GM21723 (cell line): Measurements from ENCODE around the gene RND1.
"Not testable (repeated sequence)": the region's sequence is repeated elsewhere in the genome, so short reads cannot be mapped to it uniquely, and the experiment has no call there.

Experiments
- ATAC-seq: cut with Tn5 transposase; IDR thresholded peaks from one replicate; pipeline ENCODE4 v1.9.1; 2021; ENCODE audit warnings: mild to moderate bottlenecking, moderate library complexity; ENCODE audit not compliant: unreplicated experiment

Gene RND1

GRCh38 chr12:48869191-48869590, 3.5 kb upstream of the RND1 start:
- ATAC-seq: no peak

- no peak for ATAC-seq
Observed at GRCh38 chr12:48868451-48868850, 2.8 kb upstream of the RND1 start.

- ATAC-seq: no peak
Observed at GRCh38 chr12:48866052-48866711, 512 bp upstream of the RND1 start.

- no peak for ATAC-seq
Observed at GRCh38 chr12:48863291-48863690, 2.4 kb downstream of the RND1 start.

- ATAC-seq: no peak
Observed at GRCh38 chr12:48862760-48863159, 2.9 kb downstream of the RND1 start.

- ATAC-seq: no peak
Observed at GRCh38 chr12:48861111-48861510, 4.6 kb downstream of the RND1 start.

- not testable (repeated sequence) for ATAC-seq
Observed at GRCh38 chr12:48860236-48860635, 5.4 kb downstream of the RND1 start.

GRCh38 chr12:48859607-48860006, 6.1 kb downstream of the RND1 start:
- no peak for ATAC-seq

- ATAC-seq: no peak
Observed at GRCh38 chr12:48858043-48858442, 7.6 kb downstream of the RND1 start.

GRCh38 chr12:48857278-48857994, 8.2 kb downstream of the RND1 start:
- ATAC-seq: no peak

- no peak for ATAC-seq
Observed at GRCh38 chr12:48856379-48856778, 9.3 kb downstream of the RND1 start.

- not testable (repeated sequence) for ATAC-seq
Observed at GRCh38 chr12:48854932-48855331, 10.7 kb downstream of the RND1 start.

- ATAC-seq: no peak
Observed at GRCh38 chr12:48854488-48854887, 11.2 kb downstream of the RND1 start.

GRCh38 chr12:48852734-48853688, 12.7 kb downstream of the RND1 start:
- ATAC-seq: peak; percentile 52

GRCh38 chr12:48851883-48852733, 13.6 kb downstream of the RND1 start, which contains the start of gene DDX23:
TSS of gene DDX23 (minus strand) at chr12:48852163. CDS start at chr12:48845782, 6,381 bp downstream.
- ATAC-seq: peak; percentile 93

- ATAC-seq: not testable (repeated sequence)
Observed at GRCh38 chr12:48842021-48842420, 23.6 kb downstream of the RND1 start.

- ATAC-seq: no peak
Observed at GRCh38 chr12:48838048-48838447, 27.6 kb downstream of the RND1 start.

GRCh38 chr12:48832321-48833060, 33.2 kb downstream of the RND1 start:
- ATAC-seq: no peak

GRCh38 chr12:48831257-48831656, 34.4 kb downstream of the RND1 start:
- ATAC-seq: no peak
